Ishikawa (cell line): ENCODE measurements around the gene COL4A4.

Experiments
- CEBPB ChIP-seq: IDR thresholded peaks from 2 replicates; pipeline ENCODE4 v1.6.1; 2012
- CREB1 ChIP-seq: IDR thresholded peaks from 2 replicates; pipeline ENCODE4 v1.6.1; 2012; ENCODE audit warnings: low read depth
- EGR1 ChIP-seq: IDR thresholded peaks from 2 replicates; pipeline ENCODE4 v1.6.1; 2012
- FOXM1 ChIP-seq: IDR thresholded peaks from 2 replicates; pipeline ENCODE4 v1.6.1; 2012; ENCODE audit warnings: low read depth, borderline replicate concordance
- NFIC ChIP-seq: IDR thresholded peaks from 2 replicates; pipeline ENCODE4 v1.6.1; 2012
- RAD21 ChIP-seq: IDR thresholded peaks from 2 replicates; pipeline ENCODE4 v1.6.1; 2012; ENCODE audit warnings: low read depth
- TAF1 ChIP-seq: IDR thresholded peaks from 2 replicates; pipeline ENCODE4 v1.6.1; 2012; ENCODE audit warnings: low read depth, mild to moderate bottlenecking
- TEAD4 ChIP-seq: IDR thresholded peaks from 2 replicates; pipeline ENCODE4 v1.6.1; 2012
- YY1 ChIP-seq: IDR thresholded peaks from 2 replicates; pipeline ENCODE4 v1.6.1; 2012; ENCODE audit warnings: low read depth
- TF ChIP-seq, protein P1 (sequence below): IDR thresholded peaks from 2 replicates; pipeline ENCODE4 v1.6.1; 2012; ENCODE audit warnings: low read depth, mild to moderate bottlenecking
- TF ChIP-seq, protein P2 (sequence below): IDR thresholded peaks from 2 replicates; pipeline ENCODE4 v1.6.1; 2012
- TF ChIP-seq, protein P3 (sequence below): IDR thresholded peaks from 2 replicates; pipeline ENCODE4 v1.6.1; 2012

DNA sequence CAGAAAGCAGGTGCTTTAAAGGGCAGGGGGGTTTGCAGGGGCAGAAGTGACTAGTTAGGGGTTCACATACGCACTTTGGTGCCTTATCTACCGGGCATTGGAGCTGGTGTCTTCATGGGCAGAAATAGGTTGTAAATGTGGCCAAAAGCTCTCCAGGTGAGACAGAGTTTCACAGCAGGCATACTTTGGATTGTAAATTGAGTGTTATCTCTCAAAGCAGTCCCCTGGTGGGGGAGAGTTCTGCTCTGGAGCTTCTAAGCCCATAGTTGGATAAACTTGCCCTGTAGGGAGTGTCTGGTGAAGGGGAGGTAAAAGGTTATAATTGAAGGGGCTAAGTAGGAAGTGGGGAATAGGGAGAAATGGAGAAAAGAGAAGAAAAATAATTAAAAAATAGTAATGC, 43.6 kb upstream of the COL4A4 start:
- TF ChIP-seq CEBPB (no peak), CREB1 (no peak), EGR1 (no peak), TAF1 (no peak), TEAD4 (no peak), NFIC (no peak), FOXM1 (no peak), RAD21 (no peak), YY1 (no peak)
- TF ChIP-seq, protein P1, sequence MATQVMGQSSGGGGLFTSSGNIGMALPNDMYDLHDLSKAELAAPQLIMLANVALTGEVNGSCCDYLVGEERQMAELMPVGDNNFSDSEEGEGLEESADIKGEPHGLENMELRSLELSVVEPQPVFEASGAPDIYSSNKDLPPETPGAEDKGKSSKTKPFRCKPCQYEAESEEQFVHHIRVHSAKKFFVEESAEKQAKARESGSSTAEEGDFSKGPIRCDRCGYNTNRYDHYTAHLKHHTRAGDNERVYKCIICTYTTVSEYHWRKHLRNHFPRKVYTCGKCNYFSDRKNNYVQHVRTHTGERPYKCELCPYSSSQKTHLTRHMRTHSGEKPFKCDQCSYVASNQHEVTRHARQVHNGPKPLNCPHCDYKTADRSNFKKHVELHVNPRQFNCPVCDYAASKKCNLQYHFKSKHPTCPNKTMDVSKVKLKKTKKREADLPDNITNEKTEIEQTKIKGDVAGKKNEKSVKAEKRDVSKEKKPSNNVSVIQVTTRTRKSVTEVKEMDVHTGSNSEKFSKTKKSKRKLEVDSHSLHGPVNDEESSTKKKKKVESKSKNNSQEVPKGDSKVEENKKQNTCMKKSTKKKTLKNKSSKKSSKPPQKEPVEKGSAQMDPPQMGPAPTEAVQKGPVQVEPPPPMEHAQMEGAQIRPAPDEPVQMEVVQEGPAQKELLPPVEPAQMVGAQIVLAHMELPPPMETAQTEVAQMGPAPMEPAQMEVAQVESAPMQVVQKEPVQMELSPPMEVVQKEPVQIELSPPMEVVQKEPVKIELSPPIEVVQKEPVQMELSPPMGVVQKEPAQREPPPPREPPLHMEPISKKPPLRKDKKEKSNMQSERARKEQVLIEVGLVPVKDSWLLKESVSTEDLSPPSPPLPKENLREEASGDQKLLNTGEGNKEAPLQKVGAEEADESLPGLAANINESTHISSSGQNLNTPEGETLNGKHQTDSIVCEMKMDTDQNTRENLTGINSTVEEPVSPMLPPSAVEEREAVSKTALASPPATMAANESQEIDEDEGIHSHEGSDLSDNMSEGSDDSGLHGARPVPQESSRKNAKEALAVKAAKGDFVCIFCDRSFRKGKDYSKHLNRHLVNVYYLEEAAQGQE: no peak
- TF ChIP-seq, protein P2, sequence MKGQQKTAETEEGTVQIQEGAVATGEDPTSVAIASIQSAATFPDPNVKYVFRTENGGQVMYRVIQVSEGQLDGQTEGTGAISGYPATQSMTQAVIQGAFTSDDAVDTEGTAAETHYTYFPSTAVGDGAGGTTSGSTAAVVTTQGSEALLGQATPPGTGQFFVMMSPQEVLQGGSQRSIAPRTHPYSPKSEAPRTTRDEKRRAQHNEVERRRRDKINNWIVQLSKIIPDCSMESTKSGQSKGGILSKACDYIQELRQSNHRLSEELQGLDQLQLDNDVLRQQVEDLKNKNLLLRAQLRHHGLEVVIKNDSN: no peak
- TF ChIP-seq, protein P3, sequence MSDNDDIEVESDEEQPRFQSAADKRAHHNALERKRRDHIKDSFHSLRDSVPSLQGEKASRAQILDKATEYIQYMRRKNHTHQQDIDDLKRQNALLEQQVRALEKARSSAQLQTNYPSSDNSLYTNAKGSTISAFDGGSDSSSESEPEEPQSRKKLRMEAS: no peak
